ENCODE data around the gene CNNM1.

CNNM1 gene

GRCh38 chr10:99312501-99312900 lies 16.7 kb upstream of the CNNM1 start:
- Histone ChIP-seq H3K4me1 (ENCODE audit: insufficient read depth, poor library complexity, severe bottlenecking) (no peaks in the 10 kb centered on the region), H3K36me3 (ENCODE audit: low read depth) (no peaks in the 10 kb centered on the region), H3K9me3 (ENCODE audit: severe bottlenecking) (no peaks in the 10 kb centered on the region), H3K27me3 (ENCODE audit: insufficient read depth, poor library complexity, severe bottlenecking) (peaks cover under 1% of the 10 kb centered on the region), H3K27ac (ENCODE audit: poor library complexity, severe bottlenecking) (no peak overlapping the region), H3K4me3 (ENCODE audit: severe bottlenecking) (no peak overlapping the region)
- DNase-seq (ENCODE audit: low spot score) (no peak), ATAC-seq (ENCODE audit: low read depth) (no peak)
- no peak for TF ChIP-seq CTCF (IDR thresholded peaks at IDR 0.05; ENCODE audit: poor library complexity, severe bottlenecking)

GRCh38 chr10:99315853-99316252 lies 13.3 kb upstream of the CNNM1 start:
- DNase-seq (ENCODE audit: low spot score): no peak
- Histone ChIP-seq H3K27me3 (ENCODE audit: insufficient read depth, poor library complexity, severe bottlenecking) (peaks cover 3% of the 10 kb centered on the region), H3K36me3 (ENCODE audit: low read depth) (no peaks in the 10 kb centered on the region), H3K27ac (ENCODE audit: poor library complexity, severe bottlenecking) (no peak overlapping the region), H3K9me3 (ENCODE audit: severe bottlenecking) (no peaks in the 10 kb centered on the region), H3K4me3 (ENCODE audit: severe bottlenecking) (no peak overlapping the region), H3K4me1 (ENCODE audit: insufficient read depth, poor library complexity, severe bottlenecking) (no peaks in the 10 kb centered on the region)
- no peak for ATAC-seq (ENCODE audit: low read depth)
- TF ChIP-seq CTCF (IDR thresholded peaks at IDR 0.05; ENCODE audit: poor library complexity, severe bottlenecking): no peak

- ATAC-seq (ENCODE audit: low read depth): no peak
These were observed 12.8 kb upstream of the CNNM1 start for GRCh38 chr10:99316374-99316773.

GRCh38 chr10:99318048-99318447 lies 11.1 kb upstream of the CNNM1 start:
- TF ChIP-seq CTCF (IDR thresholded peaks at IDR 0.05; ENCODE audit: poor library complexity, severe bottlenecking): no peak
- DNase-seq (ENCODE audit: low spot score) (no peak), ATAC-seq (ENCODE audit: low read depth) (no peak)
- no peaks in the 10 kb centered on the region for H3K36me3 ChIP-seq (ENCODE audit: low read depth)
- no peaks in the 10 kb centered on the region for H3K9me3 ChIP-seq (ENCODE audit: severe bottlenecking)
- no peaks in the 10 kb centered on the region for H3K4me1 ChIP-seq (ENCODE audit: insufficient read depth, poor library complexity, severe bottlenecking)
- H3K27me3 ChIP-seq (ENCODE audit: insufficient read depth, poor library complexity, severe bottlenecking): peaks cover 6% of the 10 kb centered on the region
- H3K4me3 ChIP-seq (ENCODE audit: severe bottlenecking): no peak overlapping the region
- no peak overlapping the region for H3K27ac ChIP-seq (ENCODE audit: poor library complexity, severe bottlenecking)

More at GRCh38 chr10:99316374-99316773, 12.8 kb upstream of the CNNM1 start:
- Histone ChIP-seq H3K4me1 (ENCODE audit: insufficient read depth, poor library complexity, severe bottlenecking) (no peaks in the 10 kb centered on the region), H3K4me3 (ENCODE audit: severe bottlenecking) (no peak overlapping the region), H3K9me3 (ENCODE audit: severe bottlenecking) (no peaks in the 10 kb centered on the region), H3K36me3 (ENCODE audit: low read depth) (no peaks in the 10 kb centered on the region), H3K27me3 (ENCODE audit: insufficient read depth, poor library complexity, severe bottlenecking) (peaks cover 3% of the 10 kb centered on the region), H3K27ac (ENCODE audit: poor library complexity, severe bottlenecking) (no peak overlapping the region)
- DNase-seq (ENCODE audit: low spot score): no peak
- TF ChIP-seq CTCF (IDR thresholded peaks at IDR 0.05; ENCODE audit: poor library complexity, severe bottlenecking): no peak

- Histone ChIP-seq H3K4me1 (ENCODE audit: insufficient read depth, poor library complexity, severe bottlenecking) (no peaks in the 10 kb centered on the region), H3K27me3 (ENCODE audit: insufficient read depth, poor library complexity, severe bottlenecking) (peaks cover 6% of the 10 kb centered on the region), H3K36me3 (ENCODE audit: low read depth) (no peaks in the 10 kb centered on the region), H3K27ac (ENCODE audit: poor library complexity, severe bottlenecking) (no peak overlapping the region), H3K9me3 (ENCODE audit: severe bottlenecking) (no peaks in the 10 kb centered on the region), H3K4me3 (ENCODE audit: severe bottlenecking) (no peak overlapping the region)
- ATAC-seq (ENCODE audit: low read depth): no peak
- no peak for DNase-seq (ENCODE audit: low spot score)
- no peak for TF ChIP-seq CTCF (IDR thresholded peaks at IDR 0.05; ENCODE audit: poor library complexity, severe bottlenecking)
These were observed 10.7 kb upstream of the CNNM1 start for GRCh38 chr10:99318475-99318874.
